Stimulated activated CD4-positive, alpha-beta T cell treated with anti-CD3 and anti-CD28 coated beads, Interleukin-4, amount 100 ng/mL, for 1 hour (primary cell): ENCODE data around the gene SERGEF.
"Not testable (repeated sequence)": the region's sequence is repeated elsewhere in the genome, so short reads cannot be mapped to it uniquely, and the experiment has no call there.

ENCODE experiments used
- DNase-seq: peaks from one replicate; pipeline ENCODE4 v3.0.0-alpha.2; 2020

The SERGEF gene

GRCh38 chr11:18000128-18000527 is 12.7 kb downstream of the SERGEF start:
- DNase-seq = not testable (repeated sequence)

DNA sequence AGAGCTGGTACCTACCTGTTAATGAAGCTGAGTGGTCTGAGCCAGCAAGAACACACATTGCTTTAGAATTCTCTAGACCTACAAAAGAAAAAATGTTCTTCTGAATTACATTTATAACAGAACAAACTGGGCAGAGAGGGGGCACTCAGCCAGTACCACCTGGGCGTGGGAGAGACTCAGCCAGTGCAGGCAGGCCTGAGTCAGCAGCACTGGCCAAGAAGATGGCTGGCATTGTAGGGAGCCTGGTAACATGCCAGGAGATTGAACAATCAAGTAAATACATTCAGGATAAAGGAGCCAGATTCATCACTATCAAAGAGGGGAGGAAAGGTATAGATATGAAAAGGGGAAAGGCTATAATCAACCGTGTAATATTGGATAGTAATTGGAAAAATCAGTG is 19.9 kb downstream of the SERGEF start:
- no peak for DNase-seq

DNA sequence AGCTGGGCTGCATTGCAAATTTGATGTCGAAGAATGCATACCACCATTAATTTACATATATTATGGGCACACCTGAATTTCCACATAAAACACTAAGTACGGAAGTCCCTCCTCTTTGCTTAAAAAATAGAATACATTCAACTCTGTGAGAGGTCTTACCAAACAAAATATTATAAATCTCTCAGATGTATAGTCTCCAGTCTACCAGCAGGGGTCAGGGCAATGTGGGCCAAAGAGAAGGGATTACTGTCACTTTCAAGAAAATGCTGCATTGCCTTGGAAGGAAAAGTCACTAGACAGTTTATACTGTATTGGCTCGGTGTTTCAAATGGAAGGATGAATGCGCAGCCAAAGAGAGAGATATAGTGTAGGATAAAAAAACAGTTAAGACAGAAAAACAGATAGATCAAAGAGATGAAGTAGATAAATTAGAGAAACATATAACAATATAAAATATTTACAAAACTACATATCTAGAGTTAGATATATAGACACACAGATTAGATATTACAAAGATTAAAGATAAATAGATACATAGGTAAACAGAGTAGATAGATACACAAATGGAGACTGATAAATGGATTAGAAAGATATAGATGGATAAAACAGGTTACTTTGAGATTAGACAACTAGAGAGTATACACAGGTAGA is 20.9 kb downstream of the SERGEF start:
- peak; percentile 41 for DNase-seq

DNA sequence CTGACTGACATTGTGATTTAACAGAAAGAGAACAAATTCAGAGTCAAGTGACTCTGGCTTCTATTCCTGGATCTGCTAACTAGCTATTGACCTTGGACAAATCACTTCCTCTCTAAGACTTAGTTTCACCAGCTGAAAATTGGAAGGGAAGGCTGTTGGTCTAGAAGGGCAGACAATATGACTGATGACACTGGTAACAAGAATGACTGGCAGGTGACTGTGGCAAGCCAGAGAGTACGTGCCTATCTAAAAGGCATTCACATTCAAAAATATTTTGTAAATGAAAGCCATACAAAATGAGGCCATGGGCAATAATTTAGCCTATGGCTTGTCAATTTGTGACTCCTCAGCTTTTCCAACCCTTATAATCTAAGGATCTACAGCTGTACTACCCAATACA is 23.5 kb downstream of the SERGEF start:
- DNase-seq = no peak

DNA sequence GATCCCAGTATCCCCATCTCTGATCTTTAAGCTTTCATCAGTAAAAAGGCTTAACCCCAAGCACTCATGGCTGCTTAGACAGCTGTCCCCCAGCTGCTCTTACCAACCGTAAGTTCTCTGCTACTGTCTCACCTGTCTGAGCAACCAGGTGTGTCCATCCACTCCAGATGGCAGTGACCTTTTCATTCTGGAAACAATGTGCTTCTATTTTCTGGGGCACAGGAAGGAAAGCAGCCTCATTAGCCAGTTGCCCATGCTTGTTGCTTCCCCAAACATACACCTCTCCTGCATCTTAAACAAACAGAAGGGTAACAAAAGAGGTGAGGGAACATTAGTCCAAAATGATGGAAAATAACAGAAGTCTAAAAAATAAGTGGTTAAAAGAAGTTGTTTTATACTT is 24.4 kb downstream of the SERGEF start:
- DNase-seq = no peak

DNA sequence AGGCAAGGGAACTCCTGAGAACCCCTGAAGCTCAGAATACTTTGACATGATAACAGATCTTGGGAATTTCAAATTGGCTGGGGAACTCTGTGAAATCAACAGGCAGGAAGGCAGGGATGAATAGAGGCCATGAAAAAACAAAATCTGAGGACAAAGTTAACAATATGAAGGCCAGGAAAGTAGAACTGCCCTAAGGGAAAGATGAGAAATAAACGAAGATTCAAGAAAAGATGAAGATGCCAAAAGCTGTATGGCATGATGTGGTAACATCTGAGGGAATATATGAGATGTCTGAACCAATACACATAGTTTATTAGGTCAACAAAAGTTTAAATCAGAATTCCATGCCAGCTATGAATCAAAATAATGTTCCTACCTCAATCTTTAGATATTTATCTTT is 25.0 kb downstream of the SERGEF start:
- no peak for DNase-seq

DNA sequence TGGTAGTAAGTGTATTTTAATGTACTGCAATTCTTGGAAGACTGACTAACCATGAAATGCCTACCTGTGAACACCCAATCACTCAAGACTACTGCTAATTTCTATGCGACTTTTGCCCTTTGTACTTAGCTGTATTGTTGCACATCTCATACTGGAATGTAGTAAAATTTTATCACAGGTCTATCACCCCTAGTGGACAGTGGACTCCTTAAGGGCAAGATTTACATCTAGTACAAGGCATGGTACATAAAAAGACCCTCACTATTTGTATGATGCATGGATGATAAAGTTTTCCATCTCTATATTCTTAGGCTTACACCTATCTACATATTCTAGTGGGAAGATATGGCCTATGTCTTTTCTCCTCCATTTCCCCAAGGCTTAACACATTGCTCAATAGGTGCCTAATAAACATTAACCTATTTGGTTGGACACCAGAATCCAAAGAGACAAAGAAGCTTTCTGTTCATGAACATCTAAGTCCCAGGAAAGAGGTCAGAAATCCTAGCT is 26.1 kb downstream of the SERGEF start:
- DNase-seq = no peak

GRCh38 chr11:17986007-17986710 is 26.7 kb downstream of the SERGEF start:
- no peak for DNase-seq

GRCh38 chr11:17985517-17985916 is 27.3 kb downstream of the SERGEF start:
- DNase-seq = no peak

DNA sequence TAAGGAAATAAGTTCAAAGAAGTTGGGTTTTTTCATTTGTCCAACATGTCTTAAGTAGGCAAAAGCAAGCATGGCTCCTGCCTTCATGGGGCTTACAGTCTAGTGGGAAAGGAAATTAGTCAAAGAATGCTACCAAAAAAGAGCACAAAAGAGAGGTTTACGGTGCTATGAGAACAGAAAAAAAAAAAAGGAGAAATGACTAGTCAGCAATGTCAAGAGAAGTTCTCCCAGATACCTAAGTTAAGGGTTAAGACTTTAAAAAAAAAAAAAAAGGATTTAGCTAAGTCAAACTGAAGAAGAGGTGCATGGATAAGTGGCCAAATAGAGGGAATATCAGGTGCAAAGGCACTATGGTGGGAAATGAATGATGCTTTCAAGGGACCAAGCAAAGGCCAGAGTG is 29.3 kb downstream of the SERGEF start:
- DNase-seq = no peak

GRCh38 chr11:17979770-17980371 is 33.0 kb downstream of the SERGEF start:
- DNase-seq = no peak

- peak; percentile 10 for DNase-seq
Observed at GRCh38 chr11:17978553-17979287, 34.1 kb downstream of the SERGEF start.

- DNase-seq = no peak
Observed at GRCh38 chr11:17976651-17977050, 36.2 kb downstream of the SERGEF start.

GRCh38 chr11:17974246-17974645 is 38.6 kb downstream of the SERGEF start:
- DNase-seq = no peak

DNA sequence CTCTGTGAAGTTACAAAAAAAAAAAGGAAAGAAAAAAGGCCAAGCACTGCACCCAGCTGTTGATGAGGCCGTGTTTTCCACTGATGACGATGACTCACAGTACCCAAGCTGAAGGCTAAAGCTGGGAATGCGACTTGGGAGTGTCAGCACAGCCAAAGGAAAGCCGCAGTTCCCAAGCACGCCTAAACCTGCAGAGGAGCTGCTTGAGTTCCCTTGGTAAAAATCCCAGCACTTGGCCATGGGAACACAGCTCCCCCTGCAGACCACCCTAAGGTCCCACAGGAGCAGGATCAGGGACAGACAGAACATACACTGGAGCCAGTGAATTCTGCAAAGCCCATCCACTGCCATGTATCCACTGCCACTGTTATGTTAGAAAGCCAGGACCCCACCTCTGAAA is 39.9 kb downstream of the SERGEF start:
- DNase-seq = no peak

DNA sequence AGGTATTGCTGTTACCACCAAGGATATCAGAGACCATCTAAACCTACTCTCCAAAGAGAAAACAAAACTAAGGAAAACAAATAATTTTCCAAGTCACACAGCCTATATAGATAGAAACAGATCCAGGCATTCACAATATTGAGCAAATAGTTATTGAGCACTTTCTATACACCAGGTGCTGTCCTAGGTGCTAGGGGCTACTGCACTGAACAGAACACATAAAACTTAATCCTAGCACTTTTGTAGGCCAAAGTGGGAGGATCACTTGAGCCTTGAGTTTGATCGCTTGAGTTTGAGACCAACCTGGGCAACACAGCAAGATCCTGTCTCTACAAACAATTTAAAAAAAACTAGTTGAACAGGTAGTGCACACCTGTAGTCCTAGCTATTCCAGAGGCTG is 44.6 kb downstream of the SERGEF start:
- no peak for DNase-seq

GRCh38 chr11:17967661-17968060 is 45.2 kb downstream of the SERGEF start:
- DNase-seq = no peak

GRCh38 chr11:17960091-17960490 is 52.8 kb downstream of the SERGEF start:
- DNase-seq = no peak

- DNase-seq = no peak
Observed at GRCh38 chr11:17958446-17958845, 54.4 kb downstream of the SERGEF start.

GRCh38 chr11:17954395-17955252 is 58.2 kb downstream of the SERGEF start:
- no peak for DNase-seq

- DNase-seq = no peak
Observed at GRCh38 chr11:17952487-17952886, 60.4 kb downstream of the SERGEF start.

DNA sequence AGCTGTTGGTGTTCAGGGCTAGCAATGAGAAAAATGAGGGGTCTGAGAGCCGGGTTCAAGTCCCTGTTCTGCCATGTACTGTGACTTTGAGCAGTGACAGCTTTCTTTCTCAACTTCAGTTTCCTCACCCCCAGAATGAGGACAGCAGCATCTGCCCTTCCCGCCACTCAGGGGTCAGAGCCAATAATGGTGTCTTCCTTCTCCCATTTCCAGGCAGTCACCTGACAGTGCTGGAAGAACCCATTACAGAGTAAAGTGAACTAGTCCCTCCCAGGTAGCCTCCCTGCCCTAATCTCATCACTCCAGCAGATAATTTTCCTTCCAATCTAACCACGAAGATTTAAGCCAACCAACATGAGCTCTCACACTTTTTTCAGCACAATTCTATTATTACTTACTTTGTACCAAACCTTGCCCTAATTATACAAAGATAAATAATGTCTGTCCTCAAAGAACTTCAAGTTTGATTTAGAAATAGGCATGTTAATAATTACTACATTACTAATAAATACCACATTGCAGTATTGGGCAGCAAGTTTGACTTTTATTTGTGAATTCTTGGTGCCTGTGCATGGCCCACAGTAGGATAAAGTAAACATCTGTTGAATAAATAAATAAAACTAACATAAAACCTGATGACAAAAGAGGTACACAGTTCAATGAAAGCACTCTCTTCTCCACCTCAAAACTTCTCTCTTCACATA is 61.0 kb downstream of the SERGEF start:
- DNase-seq = no peak
